GM12872 (cell line): ENCODE results near the gene HSBP1.

Experiments
- CTCF ChIP-seq: IDR thresholded peaks from 3 replicates; pipeline ENCODE4 v1.5.1; 2011; ENCODE audit warnings: low read depth, mild to moderate bottlenecking, low read length, moderate library complexity; ENCODE audit not compliant: insufficient read depth

The HSBP1 gene

GRCh38 chr16:83830769-83831455 is 23.1 kb downstream of the HSBP1 start:
- no peak for TF ChIP-seq CTCF

- no peak for TF ChIP-seq CTCF
Measured at GRCh38 chr16:83831456-83831987, 23.7 kb downstream of the HSBP1 start.

GRCh38 chr16:83833921-83834320 is 26.1 kb downstream of the HSBP1 start:
- no peak for TF ChIP-seq CTCF

GRCh38 chr16:83835586-83836566 is 28.1 kb downstream of the HSBP1 start:
- no peak for TF ChIP-seq CTCF

GRCh38 chr16:83837566-83837965 is 29.8 kb downstream of the HSBP1 start:
- TF ChIP-seq CTCF: no peak

GRCh38 chr16:83838151-83838550 is 30.4 kb downstream of the HSBP1 start:
- TF ChIP-seq CTCF: no peak

- no peak for TF ChIP-seq CTCF
Measured at GRCh38 chr16:83839561-83839960, 31.8 kb downstream of the HSBP1 start.
